Erythroblast (primary cell): ENCODE data around the gene CERS6.

Experiments used
- GATA1 ChIP-seq: IDR thresholded peaks from 2 replicates; pipeline ENCODE4 v1.6.1; 2011; ENCODE audit warnings: low read depth, mild to moderate bottlenecking, control low read depth, low read length, moderate library complexity
- POLR2A ChIP-seq: IDR thresholded peaks from 2 replicates; pipeline ENCODE4 v1.6.1; 2011; ENCODE audit warnings: mild to moderate bottlenecking, low read length

GRCh38 chr2:168797286-168797655 is 341.2 kb downstream of the CERS6 start:
- TF ChIP-seq POLR2A (no peak), GATA1 (no peak)
